ENCODE data around the gene KRTAP5-6.

KRTAP5-6 gene

DNA sequence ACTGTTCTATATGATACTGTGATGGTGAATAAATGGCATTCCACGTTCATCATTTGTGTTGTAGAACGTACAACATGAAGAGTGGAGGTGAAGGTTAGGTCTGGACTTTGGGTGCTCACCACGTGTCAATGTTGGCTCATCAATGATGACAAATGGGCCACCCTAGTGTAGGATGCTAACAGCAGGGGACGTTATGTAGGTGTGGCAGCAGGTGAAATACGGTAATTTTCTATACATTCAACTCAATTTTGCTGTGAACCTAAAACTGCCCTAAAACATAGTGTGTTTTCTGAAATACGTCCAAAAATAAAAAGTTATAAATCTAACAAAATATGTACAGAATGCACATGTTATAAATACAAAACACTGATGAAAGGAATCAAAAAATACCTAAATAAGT, 6.2 kb downstream of the KRTAP5-6 start:
- DNase-seq = no peak

DNA sequence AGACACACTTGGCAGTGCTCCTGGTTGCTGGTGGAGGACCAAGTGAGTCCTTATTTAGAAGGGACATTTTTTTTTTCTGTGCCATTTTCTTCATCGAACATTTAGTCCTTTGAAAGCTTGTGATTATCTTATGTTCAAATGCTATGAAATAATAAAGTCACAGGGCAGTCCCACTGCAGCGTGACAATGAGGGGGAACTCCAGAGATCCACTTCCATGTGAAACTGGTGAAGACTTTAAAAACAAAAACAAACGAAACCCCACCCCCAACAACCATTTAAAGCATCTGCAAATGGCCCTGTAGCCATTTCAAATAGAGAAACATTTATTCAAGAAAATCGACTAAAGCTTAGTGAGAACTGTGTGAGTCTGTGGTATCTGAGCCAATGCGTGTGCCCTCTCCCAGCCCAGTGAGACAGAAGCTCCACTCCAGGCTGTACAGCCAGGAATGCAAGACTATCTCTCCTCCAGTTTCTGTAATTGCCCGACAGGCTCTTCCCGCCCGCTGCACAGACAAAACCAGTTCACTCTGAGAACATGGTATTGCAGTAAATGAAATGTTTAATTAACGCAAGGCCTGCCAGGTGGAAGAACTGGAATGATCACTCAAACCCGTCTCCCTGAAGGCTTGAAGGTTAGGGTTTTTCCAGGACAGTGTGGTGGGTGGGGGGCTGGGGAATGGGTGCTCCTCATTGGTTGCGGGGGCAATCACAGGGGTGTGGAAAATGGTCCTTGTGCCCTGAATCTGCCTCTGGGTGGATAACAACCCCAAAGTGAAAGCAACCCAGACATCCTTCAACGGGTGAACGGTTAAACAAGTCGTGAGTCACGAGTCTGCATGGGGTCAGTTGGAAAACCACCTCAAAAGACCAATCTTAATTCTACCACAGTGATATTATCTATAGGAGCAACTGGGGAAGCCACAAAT, 8.4 kb downstream of the KRTAP5-6 start:
- no peak for DNase-seq

DNA sequence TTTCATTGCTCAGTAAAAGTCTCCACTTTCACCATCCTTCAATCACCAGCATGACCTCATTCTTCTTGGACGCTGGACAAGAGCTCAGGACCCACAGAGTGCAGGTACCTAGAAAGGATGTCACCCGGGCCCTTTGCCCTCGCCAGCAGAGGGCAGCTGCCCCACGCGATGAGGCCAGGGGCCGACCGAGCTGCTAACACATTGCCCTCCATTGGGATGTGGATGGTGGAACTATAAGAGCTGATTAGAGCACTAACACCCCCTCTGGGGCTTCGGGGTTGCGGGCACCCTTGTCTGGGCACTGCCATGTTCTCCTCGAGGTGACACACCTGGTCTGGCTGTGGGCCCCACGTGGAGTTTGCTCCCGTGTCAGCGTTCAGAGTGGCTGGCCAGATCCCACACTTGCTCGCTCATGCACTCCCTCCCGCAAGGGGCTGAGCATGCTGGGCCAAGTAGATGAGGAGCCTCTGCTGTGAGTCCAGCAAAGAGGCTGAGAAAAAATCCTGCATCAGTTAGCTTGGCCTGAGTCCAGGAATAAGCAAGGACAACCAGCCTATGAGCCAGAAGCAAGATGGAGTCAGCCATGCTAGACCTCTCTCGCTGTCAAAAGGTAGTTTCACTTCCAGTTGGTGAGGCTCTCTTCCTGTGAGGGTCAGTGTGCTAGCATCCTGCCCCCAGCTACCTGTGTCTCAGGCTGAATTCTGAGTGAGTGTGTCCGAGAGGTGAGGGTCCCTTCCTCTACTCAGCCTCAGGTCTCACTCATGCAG, 9.8 kb downstream of the KRTAP5-6 start:
- DNase-seq = no peak

DNA sequence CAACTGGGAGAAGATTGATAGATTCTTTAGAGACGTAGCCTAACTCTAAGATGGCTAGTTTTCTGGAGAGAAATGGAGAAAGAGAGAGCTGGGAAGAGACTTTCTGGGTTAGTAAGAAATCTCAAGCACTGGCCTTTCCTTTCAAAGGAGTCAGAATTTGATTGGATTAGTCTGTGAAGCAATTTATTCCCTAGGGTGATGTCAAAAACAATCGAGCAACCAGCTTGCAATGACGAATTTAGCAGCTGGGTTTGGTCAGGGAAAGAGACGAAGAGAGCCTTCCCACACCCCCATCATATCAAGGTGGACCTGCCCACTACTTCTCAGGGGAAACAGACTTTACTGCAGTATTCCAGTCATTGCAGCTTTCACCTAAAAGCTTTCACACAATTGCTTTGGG, 10.8 kb downstream of the KRTAP5-6 start:
- DNase-seq = no peak

DNA sequence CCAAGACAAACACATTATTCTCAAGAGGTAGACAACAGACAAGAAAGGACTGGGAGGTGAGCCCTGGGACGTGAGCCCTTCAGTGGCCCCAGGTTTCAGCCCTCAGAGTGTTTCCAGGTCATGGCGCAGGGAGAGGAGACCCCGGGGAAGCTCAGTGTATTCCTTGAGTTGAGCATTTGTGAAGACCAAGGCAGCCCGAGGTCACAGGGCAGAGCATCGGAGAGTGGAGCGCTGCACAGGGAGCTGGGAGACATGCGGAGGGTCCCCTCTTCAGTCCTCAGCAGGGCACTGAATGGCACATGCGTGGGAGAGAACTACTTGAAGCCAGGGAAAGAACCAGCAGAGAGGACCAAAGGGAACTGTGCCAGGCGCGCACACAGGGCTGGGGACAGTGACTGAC, 11.7 kb downstream of the KRTAP5-6 start:
- DNase-seq = no peak

DNA sequence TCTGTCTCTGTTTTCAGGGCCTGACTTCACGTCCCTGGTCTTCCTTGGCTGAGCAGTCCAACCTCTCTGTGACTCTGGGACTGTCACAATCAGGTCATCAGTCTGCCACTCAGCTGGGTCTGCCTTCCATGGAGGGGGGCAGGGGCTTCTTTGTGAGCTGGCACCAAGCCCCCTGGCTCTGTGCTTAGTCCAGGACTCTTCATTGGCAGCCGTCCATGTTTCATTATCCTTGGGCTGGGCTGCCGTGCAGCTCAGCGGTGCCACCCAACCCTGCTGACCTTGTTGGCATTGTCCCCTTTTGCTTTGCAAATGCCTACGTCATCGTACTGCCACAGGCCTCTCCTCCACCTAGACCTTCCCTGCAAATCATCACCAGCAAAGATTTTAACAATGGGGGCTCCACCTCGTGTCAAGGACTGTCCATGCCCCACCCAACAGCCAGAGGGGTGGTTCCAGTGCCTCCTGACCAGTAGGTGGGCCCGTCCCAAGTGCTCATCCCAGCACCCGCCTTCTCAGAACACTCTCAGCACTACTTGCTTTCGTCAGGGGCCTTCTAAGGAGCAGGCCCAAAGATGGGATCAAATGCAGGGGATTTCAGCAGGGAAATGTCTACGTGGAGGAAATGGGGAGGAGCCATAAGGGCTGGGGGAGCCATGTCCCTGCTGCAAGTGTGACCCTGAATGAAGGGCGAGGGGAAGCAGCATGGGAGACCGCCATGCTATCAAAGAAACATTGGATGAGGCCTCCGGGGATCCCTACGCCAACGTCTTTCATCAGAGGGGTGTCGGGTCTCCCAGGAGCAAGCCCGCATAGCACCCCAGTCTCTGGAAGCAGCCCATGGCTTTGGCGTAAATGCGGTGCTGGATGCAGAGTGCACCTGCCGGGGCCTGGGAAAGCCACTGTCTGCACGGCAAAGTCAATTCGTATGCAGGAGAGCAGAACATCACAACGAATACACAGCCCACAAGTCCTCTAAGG, 18.2 kb downstream of the KRTAP5-6 start:
- no peak for DNase-seq

DNA sequence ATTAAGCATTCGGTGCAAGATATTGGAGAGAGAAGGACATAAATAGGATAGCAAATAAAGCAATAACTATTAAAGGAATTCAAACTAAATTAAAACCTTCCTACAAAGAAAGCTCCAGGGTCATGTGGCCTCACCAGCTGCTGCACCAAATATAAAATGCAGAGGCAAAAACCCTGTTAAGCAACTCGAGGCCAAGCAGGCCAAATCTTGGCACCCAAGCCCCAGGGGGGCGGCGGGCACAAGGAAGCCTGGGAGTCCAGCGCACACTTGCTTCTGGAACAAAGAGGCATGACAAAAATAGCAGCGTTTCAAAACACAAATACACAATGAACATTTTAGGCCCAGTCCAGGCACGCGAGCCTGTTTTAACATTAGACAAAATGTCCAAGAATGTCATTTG, 20.8 kb downstream of the KRTAP5-6 start:
- DNase-seq = no peak

DNA sequence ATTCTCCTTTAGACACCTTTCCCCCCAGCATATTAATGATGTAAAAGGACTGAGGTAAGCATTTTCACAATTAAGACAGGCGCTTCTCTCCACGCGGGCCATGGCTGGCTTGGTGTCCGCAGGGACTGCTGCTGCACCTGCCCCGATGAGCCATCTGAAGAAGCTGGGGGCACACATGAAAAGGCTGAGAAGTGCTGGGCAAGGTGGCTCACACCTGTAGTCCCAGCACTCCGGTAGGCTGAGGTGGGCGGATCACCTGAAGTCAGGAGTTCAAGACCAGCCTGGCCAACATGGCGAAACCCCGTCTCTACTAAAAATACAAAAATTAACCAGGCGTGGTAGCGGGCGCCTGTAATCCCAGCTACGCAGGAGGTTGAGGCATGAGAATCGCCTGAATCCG, 21.3 kb downstream of the KRTAP5-6 start:
- no peak for DNase-seq

DNA sequence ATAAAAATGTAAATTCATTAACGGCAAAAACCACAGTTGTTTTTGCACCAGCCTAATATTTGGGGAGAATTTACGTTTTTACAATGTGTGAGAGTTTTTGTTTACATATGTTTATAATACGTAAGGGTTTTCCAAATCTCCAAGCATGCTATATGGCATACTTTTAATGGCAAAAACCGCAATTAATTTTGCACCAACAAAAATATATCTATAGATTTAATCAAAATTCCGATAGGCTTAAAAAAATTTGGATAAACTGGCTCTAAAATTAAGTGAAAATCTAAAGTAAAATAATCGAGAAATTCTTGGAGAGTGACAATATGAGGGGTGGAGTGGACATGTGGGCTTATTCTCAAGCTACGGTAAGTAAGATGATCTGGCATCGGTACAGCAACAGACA, 22.8 kb downstream of the KRTAP5-6 start:
- DNase-seq = no peak

DNA sequence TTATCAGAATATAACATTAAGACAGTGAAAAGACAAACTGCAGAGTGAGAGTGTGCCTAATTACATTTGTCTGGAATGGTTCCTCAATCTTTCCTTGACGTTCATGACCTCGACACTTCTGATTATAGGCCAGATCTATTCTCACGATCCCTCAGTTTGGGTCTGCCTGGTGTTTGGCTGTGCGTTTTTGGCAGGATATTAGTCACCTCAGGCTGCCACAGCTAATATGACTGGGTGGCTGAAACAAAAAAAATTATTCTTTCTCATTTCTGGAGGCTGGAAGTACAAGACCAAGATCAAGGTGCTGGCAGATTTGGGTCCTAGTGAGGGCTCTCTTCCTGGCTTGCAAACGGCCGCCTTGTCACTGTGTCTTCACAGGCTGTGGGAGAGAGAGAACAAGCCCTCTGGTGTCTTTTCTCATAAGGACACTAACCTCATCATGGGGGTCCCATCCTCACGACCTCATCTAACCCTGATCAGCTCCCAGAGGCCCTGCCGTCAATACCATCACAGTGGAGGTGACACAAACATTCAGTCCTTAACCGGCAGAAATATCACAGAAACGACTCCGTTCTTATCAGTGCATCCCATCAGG, 30.2 kb downstream of the KRTAP5-6 start:
- no peak for DNase-seq

DNA sequence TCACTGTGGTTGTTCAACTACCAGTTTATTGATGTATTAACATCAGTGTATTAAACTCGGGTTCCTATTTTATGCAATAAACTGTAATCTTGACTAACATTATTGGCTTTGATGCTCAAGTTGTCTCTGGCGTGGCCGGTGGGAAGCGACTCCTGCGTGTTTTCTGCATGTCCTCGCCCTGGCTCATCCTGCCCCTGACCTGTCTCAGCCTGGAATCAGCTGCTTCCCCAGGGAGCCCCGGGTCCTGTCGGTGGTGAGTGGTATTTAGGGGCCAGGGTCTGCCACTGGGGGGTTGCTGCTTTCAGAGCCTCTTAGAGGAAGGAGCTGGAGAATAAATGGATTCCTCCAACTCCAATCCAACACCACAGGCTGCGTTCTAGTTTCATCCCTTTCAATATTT, 30.9 kb downstream of the KRTAP5-6 start:
- DNase-seq = no peak

DNA sequence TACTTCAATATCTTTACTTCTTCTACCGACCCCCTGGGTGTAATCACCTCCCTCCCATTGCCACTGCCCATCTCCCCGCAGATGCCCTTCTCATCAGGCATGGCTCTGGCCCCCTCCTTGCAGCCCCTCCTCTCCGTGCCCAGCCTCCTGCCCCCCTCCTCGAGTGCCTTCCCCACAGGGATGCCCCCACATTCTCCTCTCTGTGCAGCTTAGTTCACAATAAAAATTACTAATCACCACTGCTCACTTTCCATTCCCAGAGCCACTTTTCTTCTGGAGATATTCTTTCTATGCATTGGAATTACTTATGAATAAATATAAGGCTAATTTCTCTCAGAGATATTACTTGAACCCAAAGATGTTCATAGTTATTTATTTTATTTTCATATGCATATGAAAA, 31.3 kb downstream of the KRTAP5-6 start:
- DNase-seq = no peak

DNA sequence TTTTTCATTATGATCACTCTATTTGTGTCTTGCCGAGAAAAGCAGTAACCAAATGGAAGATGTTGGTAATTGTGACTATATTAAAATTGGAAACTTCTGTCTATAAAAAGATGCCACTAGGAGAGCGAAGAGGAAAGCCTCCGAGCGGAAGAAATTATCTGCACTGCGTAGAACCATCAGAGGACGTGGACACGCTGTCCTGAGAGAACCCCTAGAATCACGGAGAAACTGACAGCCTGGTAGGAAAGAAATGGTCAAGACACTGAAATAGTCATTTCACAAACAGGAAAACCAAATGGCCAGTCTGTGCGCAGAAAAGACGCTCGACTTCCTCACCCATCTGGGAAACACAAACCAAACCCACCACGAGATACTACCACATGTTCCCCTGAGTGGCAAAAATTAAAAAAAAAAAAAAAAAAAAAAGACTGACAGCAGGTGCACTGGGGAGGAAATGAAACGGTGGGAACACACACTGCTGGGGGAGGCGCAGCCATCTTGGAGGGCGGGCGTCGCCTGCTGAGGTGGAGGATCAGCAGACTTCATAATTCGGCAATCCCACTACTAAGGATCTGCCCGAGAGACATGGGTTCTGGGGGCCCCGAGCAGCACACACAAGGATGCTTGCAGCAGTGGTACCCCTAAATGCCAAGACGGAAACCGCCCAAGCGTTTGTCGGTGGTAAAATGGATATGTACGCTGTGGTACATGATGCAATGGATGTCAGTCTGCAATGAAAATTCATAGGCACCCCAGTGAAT, 32.1 kb downstream of the KRTAP5-6 start:
- DNase-seq = no peak

DNA sequence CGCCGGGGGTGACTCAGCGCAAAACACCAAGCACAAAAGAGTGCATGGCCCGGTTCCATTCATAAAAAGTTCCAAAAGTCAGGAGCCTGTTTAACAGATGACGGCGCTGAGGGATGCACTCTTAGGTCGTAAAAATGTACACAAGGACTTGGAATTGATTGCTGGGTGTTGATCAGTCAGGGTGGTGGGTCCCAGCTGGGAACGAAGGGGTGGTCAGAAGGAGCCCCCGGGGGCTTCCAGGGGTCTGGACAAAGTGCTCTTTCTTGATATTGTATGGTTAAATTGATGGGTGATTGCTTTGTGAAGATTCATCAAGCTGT, 32.7 kb downstream of the KRTAP5-6 start:
- DNase-seq = no peak

DNA sequence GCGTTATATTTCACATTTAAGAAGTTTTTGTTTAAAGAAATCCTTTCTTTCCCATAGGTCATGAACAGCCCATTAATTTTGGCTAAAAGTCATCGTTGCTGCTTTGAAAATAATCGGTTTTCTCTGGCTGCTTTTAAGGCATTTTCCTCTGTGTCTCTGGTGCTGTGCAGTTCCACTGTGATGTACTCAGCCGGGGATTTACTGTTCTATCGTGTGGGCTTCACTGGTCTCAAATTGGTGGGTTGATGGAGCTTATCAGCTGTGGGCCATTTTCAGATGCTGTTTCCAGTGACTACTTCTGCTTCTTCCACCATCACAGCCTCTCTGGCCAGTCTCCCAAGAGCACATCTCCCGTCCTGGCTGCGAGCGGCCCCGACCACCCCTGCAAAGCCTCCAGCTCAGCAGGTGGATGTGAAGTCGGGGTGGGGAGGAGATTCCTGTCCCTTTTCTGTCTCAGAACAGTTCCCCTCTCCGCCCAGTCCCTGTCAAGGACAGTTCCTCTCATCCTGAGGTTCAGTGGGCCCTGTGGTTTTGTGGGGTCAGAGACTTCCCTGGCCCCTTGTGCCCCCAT, 33.1 kb downstream of the KRTAP5-6 start:
- DNase-seq = no peak

DNA sequence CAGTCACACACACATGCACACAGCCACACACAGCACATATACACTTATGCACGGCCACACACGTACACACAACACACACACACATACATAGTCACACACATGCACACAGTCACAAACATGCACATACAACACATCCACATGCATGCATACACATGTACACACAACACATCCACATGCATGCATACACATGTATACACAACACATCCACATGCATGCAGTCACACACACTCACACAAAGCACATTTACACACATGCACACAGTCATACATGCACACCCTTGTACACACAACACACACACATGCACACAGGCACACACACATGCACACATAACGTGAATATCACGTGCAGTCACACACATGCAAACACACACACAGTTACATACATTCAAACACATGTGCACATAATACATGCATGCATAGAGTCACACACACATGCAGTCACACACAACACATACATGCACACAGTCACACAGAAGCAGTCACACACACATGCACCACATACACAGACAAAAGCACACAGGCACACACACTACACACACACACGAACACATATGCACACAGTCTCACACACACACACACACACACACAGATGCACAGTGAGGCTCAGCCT, 34.6 kb downstream of the KRTAP5-6 start:
- DNase-seq = no peak

DNA sequence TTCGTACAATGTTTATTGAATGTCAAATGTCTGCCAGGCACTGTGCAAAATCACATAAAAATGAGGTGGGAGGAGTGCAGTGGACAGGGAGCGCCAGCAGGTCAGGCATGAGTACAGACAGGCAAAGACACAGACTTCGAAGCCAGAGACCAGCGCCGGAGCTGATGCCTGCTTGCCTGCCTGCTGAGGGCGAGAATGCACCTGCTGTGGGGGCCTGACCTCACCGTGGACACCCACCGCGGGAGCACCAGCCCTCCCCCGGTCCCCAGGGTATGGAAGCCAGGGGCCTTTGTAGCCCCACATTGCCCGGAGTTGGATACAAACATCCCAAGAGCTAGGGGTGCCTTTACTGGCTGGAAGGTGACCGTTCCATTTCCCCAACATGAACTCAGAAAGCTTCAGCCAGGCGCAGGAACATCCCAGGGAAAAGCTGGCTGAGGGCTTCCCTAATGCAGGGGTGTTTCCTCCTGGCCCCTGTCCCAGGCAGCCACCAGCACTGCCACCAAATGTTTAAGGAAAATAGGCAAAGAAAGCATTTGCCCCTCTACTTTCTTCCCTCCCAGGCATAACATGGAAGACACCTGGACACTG, 35.5 kb downstream of the KRTAP5-6 start:
- DNase-seq = no peak

DNA sequence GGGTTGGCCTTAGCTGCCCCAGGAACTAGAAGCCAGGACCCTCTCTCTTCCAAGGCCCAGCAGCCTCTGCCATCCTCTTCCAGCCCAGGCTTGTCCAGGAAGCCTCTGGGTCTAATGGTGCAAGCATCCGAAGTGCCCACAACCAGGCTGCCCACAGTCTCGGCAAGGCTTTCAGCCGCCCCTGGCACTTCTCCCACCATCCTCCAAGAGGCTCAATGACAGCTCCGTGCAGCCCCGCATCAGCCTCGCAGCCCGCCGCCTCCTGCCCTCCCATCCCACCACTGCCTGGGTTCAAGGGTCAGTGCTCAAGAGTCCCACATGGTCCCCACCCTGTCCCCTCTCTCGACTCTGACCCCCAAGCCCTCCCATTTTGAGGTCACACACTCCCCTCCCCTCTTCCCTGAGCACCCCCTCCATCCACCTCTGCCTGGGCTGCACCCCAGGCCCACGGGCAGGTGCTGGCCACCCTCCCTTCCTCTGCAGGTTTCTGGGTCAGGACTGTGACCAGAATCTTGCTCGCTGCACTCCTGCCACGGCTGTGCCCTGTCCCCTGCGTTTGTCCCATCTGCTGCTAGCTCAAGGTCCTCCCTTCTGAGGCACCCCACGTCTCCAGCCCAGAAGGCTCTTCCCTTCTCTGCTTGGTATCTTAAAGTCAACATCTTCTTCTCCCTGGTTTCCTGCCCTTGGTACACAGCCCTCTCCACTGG, 36.2 kb downstream of the KRTAP5-6 start:
- no peak for DNase-seq

DNA sequence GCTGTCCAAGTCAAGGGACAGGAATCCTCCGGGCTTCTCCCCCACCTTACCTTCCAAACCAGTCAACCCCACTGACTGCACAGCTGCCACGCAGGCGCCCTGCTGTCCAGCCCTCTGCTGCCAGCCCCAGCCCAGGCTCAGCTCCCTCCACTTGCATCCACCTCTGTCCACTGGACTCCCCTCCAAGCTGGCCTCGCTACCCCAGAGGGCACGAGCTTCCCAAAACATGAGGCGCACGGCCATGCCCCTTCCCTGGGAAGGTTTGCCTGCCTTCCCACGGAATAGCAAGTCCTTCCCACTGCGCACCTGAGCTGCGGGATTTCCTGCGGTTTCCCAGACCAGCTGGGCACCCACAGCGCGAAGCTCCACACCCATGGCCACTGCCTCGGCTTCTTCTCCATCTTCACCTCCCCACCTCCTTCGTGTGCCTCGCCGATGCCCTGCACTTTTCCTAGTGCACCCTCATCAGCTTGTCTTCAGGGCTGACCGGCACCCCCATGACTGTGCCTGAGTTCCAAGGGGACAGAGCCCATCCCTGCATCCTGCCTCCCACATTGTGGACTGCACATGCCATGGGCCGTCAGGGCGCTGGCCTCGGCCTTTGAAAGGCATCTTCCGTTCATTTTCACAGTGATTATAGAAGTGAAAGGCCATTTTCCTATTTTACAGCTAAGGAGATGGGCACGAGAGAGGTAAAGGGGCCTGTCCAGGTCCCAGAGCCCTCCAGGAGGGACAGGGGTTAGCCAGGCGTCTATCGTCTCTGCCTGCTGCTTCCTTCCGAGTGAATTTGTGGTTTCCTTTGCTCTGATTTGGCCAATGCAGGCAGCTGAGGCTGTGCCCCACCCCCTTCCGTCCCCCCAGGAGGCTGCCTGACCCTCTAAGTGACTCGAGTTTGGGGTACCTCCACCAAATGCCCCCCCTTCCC, 37.0 kb downstream of the KRTAP5-6 start:
- DNase-seq = no peak
